Measurements from ENCODE around the gene HOXD4. TPM values are rescaled to one million over a fixed set of nuclear protein-coding genes. Genes with fewer than 3 reads are reported as not detected.

The HOXD4 gene
- total and polyA plus RNA-seq, 10 of the 15 experiments (the other 5 are each of a cell fraction or from before 2014, with no cell fraction given): 0.07 TPM; not detected in 9

DNA sequence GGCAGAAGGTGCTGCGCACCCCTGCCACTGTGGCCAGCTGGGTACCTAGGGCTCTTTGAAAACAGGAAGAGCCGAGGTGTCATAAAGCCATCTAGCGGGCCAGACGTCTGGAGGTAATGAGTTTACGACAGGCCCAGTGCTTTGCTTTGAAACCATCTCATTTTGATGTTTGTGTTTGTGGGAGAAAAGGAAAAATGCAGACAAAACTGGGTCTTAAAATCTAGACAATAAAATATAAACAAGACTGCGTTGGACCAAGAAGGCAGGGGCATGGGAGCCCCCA lies 25.6 kb upstream of the HOXD4 start:
- RAD21 ChIA-PET (ENCODE audit: unreplicated experiment): interaction anchor here (0.7 to 3.7 kb wide), 3 partner anchors 428 to 1023 kb away, joined by 3 to 17 read pairs (median 16); no protein-coding TSS in a partner anchor

GRCh38 chr2:176126929-176127773 lies 24.2 kb upstream of the HOXD4 start:
- Histone ChIP-seq H3K4me1 (ENCODE audit: control insufficient read depth, insufficient read depth, low read length) (no peaks in the 10 kb centered on the region), H3K36me3 (ENCODE audit: control insufficient read depth in 2 of 2, insufficient read depth in 2 of 2, low read length in 1 of 2) (no peaks in the 10 kb centered on the region), H3K27ac (ENCODE audit: control insufficient read depth, insufficient read depth) (no peak overlapping the region), H3K9ac (ENCODE audit: control insufficient read depth, insufficient read depth, low read length) (no peak overlapping the region), H3K79me2 (ENCODE audit: control insufficient read depth, insufficient read depth, low read length) (no peaks in the 10 kb centered on the region), H3K27me3 (replicated peaks in 1 of 2; ENCODE audit: control insufficient read depth in 2 of 2, insufficient read depth in 2 of 2, low read length in 1 of 2) (peaks cover 7 to 29% of the 10 kb centered on the region in 2 experiments), H3K4me2 (ENCODE audit: control insufficient read depth, insufficient read depth) (no peak overlapping the region), H2AFZ (ENCODE audit: control insufficient read depth, low read depth, low read length) (no peak overlapping the region), H3K9me3 (replicated peaks; ENCODE audit: control insufficient read depth, insufficient read depth, low read length) (peaks cover 1% of the 10 kb centered on the region; the same call in 2 of the 3 replicates), H4K20me1 (ENCODE audit: control insufficient read depth, insufficient read depth) (no peaks in the 10 kb centered on the region), H3K4me3 (no peak overlapping the region)
- in situ Hi-C loops (cut with MboI): loop anchor here (5.0 to 25.0 kb wide), 4 partner anchors 510 to 1210 kb away; no protein-coding TSS in a partner anchor
- 1% methylated on average over 13 of the region's 13 CpGs for WGBS (ENCODE audit: insufficient coverage, insufficient replicate concordance, low lambda C conversion rate, missing lambda C conversion rate)
- ATAC-seq (peak; percentile 49; the same call in 2 of the 3 replicates), DNase-seq (ENCODE audit: low read depth, low spot score) (no peak), FAIRE-seq (peak; percentile 13)
- no TSS peak for BruUV-seq (replicated peaks)
- ChIA-PET POLR2A (no interaction called here), CTCF (interaction anchor here (0.6 to 4.3 kb wide), 45 partner anchors 13 to 1034 kb away, joined by 3 to 79 read pairs (median 4); no protein-coding TSS in a partner anchor), SMC1A (ENCODE audit: uncharacterized antibody, unreplicated experiment) (interaction anchor here (0.6 to 3.1 kb wide), 24 partner anchors 13 to 1036 kb away, joined by 3 to 37 read pairs (median 4); no protein-coding TSS in a partner anchor), RAD21 (ENCODE audit: unreplicated experiment) (interaction anchor here (0.7 to 3.7 kb wide), 17 partner anchors 13 to 1036 kb away, joined by 3 to 25 read pairs (median 5); no protein-coding TSS in a partner anchor)
- TF ChIP-seq CBFB (IDR thresholded peaks at IDR 0.05; ENCODE audit: low read depth) (no peak), BACH1 (IDR thresholded peaks at IDR 0.05; ENCODE audit: borderline replicate concordance) (no peak), SMC3 (IDR thresholded peaks at IDR 0.05; ENCODE audit: borderline replicate concordance, low read length) (peak; percentile 62; the same call in 1 of the 2 replicates), STAT1 (conservative IDR thresholded peaks at IDR 0.05) (no peak), NBN (IDR thresholded peaks at IDR 0.05) (no peak), SMARCA5 (IDR thresholded peaks at IDR 0.05) (no peak), RAD21 (IDR thresholded peaks at IDR 0.05; ENCODE audit: insufficient read depth, low read depth, low read length) (peak; percentile 81)
- TF ChIP-seq, protein P1, sequence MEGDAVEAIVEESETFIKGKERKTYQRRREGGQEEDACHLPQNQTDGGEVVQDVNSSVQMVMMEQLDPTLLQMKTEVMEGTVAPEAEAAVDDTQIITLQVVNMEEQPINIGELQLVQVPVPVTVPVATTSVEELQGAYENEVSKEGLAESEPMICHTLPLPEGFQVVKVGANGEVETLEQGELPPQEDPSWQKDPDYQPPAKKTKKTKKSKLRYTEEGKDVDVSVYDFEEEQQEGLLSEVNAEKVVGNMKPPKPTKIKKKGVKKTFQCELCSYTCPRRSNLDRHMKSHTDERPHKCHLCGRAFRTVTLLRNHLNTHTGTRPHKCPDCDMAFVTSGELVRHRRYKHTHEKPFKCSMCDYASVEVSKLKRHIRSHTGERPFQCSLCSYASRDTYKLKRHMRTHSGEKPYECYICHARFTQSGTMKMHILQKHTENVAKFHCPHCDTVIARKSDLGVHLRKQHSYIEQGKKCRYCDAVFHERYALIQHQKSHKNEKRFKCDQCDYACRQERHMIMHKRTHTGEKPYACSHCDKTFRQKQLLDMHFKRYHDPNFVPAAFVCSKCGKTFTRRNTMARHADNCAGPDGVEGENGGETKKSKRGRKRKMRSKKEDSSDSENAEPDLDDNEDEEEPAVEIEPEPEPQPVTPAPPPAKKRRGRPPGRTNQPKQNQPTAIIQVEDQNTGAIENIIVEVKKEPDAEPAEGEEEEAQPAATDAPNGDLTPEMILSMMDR (IDR thresholded peaks at IDR 0.05 in 2 of 3, conservative IDR thresholded peaks at IDR 0.05 in 1 of 3; ENCODE audit: control insufficient read depth in 2 of 3, extremely low read depth in 1 of 3, insufficient read depth in 1 of 3, low read depth in 3 of 3, low read length in 3 of 3): peak; percentile 61 to 77 (median 66)
- intact Hi-C loops (cut with micrococcal nuclease; ENCODE audit: unreplicated experiment): loop anchor here (2.0 to 5.0 kb wide), 6 partner anchors 328 to 1035 kb away; no protein-coding TSS in a partner anchor

More for the DNA sequence above, 25.6 kb upstream of the HOXD4 start:
- no TSS peak for BruUV-seq (replicated peaks)
- H4K20me1 ChIP-seq (ENCODE audit: control insufficient read depth, insufficient read depth): no peaks in the 10 kb centered on the region
- H2AFZ ChIP-seq (ENCODE audit: control insufficient read depth, low read depth, low read length): no peak overlapping the region
- TF ChIP-seq POU2F2 (IDR thresholded peaks at IDR 0.05; ENCODE audit: borderline replicate concordance, low read depth, low read length) (no peak), KDM1A (IDR thresholded peaks at IDR 0.05; ENCODE audit: borderline replicate concordance) (no peak), TCF7 (IDR thresholded peaks at IDR 0.05; ENCODE audit: borderline replicate concordance) (no peak), ZBED1 (IDR thresholded peaks at IDR 0.05; ENCODE audit: borderline replicate concordance) (no peak), TARDBP (IDR thresholded peaks at IDR 0.05; ENCODE audit: borderline replicate concordance) (no peak), GABPA (IDR thresholded peaks at IDR 0.05; ENCODE audit: low read depth) (no peak), POLR2AphosphoS5 (IDR thresholded peaks at IDR 0.05; ENCODE audit: low read length) (no peak), TCF12 (IDR thresholded peaks at IDR 0.05; ENCODE audit: low read depth, low read length) (no peak), TCF3 (IDR thresholded peaks at IDR 0.05; ENCODE audit: borderline replicate concordance, insufficient read depth, low read depth, low read length) (no peak), HDGF (IDR thresholded peaks at IDR 0.05) (no peak)
- ATAC-seq (no peak), FAIRE-seq (no peak), DNase-seq (ENCODE audit: low read depth, low spot score) (no peak)
- H3K9me3 ChIP-seq (replicated peaks; ENCODE audit: control insufficient read depth, insufficient read depth, low read length): peaks cover 1% of the 10 kb centered on the region; the same call in 2 of the 3 replicates
- H3K36me3 ChIP-seq (ENCODE audit: control insufficient read depth in 2 of 2, insufficient read depth in 2 of 2, low read length in 1 of 2): no peaks in the 10 kb centered on the region
- WGBS (ENCODE audit: insufficient coverage, insufficient replicate concordance, low lambda C conversion rate, missing lambda C conversion rate): 26% methylated on average over 6 of the region's 6 CpGs
- CTCF ChIA-PET: interaction anchor here (0.8 to 4.3 kb wide), 9 partner anchors 15 to 1024 kb away, joined by 3 to 79 read pairs (median 17); no protein-coding TSS in a partner anchor
- intact Hi-C loops (cut with micrococcal nuclease; ENCODE audit: unreplicated experiment) (loop anchor here (2.0 to 5.0 kb wide), 6 partner anchors 329 to 1037 kb away; no protein-coding TSS in a partner anchor), in situ Hi-C loops (cut with MboI) (loop anchor here (5.0 to 25.0 kb wide), 4 partner anchors 512 to 1212 kb away; no protein-coding TSS in a partner anchor)
- POLR2A ChIA-PET: no interaction called here
- H3K27ac ChIP-seq (ENCODE audit: control insufficient read depth, insufficient read depth): no peak overlapping the region
- H3K9ac ChIP-seq (ENCODE audit: control insufficient read depth, insufficient read depth, low read length): no peak overlapping the region
- no peak overlapping the region for H3K4me3 ChIP-seq
- SMC1A ChIA-PET (ENCODE audit: uncharacterized antibody, unreplicated experiment): interaction anchor here (0.7 to 3.1 kb wide), 5 partner anchors 15 to 526 kb away, joined by 4 to 37 read pairs (median 9); no protein-coding TSS in a partner anchor
- peaks cover 10 to 28% of the 10 kb centered on the region in 2 experiments for H3K27me3 ChIP-seq (replicated peaks in 1 of 2; ENCODE audit: control insufficient read depth in 2 of 2, insufficient read depth in 2 of 2, low read length in 1 of 2)
- H3K4me1 ChIP-seq (ENCODE audit: control insufficient read depth, insufficient read depth, low read length): no peaks in the 10 kb centered on the region
- no peaks in the 10 kb centered on the region for H3K79me2 ChIP-seq (ENCODE audit: control insufficient read depth, insufficient read depth, low read length)
- H3K4me2 ChIP-seq (ENCODE audit: control insufficient read depth, insufficient read depth): no peak overlapping the region
